MCF 10A (cell line): ENCODE results near the gene DEPP1. TPM values are rescaled to one million over a fixed set of nuclear protein-coding genes. Genes with fewer than 3 reads are reported as not detected.

Experiments
- BruUV-seq: library from RNA; stranded (reverse); fragments of 400-500 nt; replicated peaks from 2 replicates; lab custom pipeline; 2021; lab: Mats Ljungman, UMichigan
- CTCF ChIA-PET: fragments of 300-600 bp; sonication (Branson Sonifier 250); formaldehyde crosslinking; extraction: SDS; loops from one replicate; lab custom pipeline; 2021; ENCODE audit warnings: antibody characterized with exemption, inconsistent platforms; lab: Yijun Ruan, JAX
- POLR2A ChIA-PET: fragments of 300-600, 350-650 bp; sonication (Branson Sonifier 250); formaldehyde crosslinking; extraction: SDS; loops from one replicate; lab custom pipeline; 2020; ENCODE audit warnings: antibody characterized with exemption, inconsistent platforms; lab: Yijun Ruan, JAX
- DNase-seq: peaks from one replicate; pipeline ENCODE4 v3.0.0-alpha.2; 2018; ENCODE audit not compliant: unreplicated experiment
- H3K27ac Mint-ChIP-seq: one replicate; pipeline ENCODE4 v1.8.0; 2022; ENCODE audit warnings: mild to moderate bottlenecking, low read depth, mixed read lengths; ENCODE audit not compliant: unreplicated experiment
- H3K27me3 Mint-ChIP-seq: one replicate; pipeline ENCODE4 v1.8.0; 2022; ENCODE audit warnings: mixed read lengths; ENCODE audit not compliant: insufficient read depth, unreplicated experiment
- H3K36me3 Mint-ChIP-seq: one replicate; pipeline ENCODE4 v1.8.0; 2022; ENCODE audit warnings: mild to moderate bottlenecking, moderate library complexity, mixed read lengths; ENCODE audit not compliant: insufficient read depth, unreplicated experiment
- H3K4me1 Mint-ChIP-seq: one replicate; pipeline ENCODE4 v1.8.0; 2022; ENCODE audit warnings: mixed read lengths; ENCODE audit not compliant: insufficient read depth, unreplicated experiment
- H3K4me3 Mint-ChIP-seq: one replicate; pipeline ENCODE4 v1.8.0; 2022; ENCODE audit warnings: mild to moderate bottlenecking, moderate library complexity, mixed read lengths; ENCODE audit not compliant: unreplicated experiment
- H3K9me3 Mint-ChIP-seq: one replicate; pipeline ENCODE4 v1.8.0; 2022; ENCODE audit warnings: mixed read lengths; ENCODE audit not compliant: unreplicated experiment
- intact Hi-C: fragments of 100-400 bp; cut with micrococcal nuclease; formaldehyde crosslinking; loops from 2 replicates; pipeline ENCODE4 v1.14.1; 2022
- total RNA-seq: library from RNA; stranded (reverse); gene quantifications from 2 replicates; pipeline ENCODE4 v1.2.3, GENCODE V29; 2022
- TF ChIP-seq, protein P1 (sequence below): fragments of 200-600 bp; IDR thresholded peaks from one replicate; pipeline ENCODE4 v1.8.0; 2022; ENCODE audit warnings: antibody characterized with exemption, mild to moderate bottlenecking; ENCODE audit not compliant: unreplicated experiment

The DEPP1 gene
- total RNA-seq, 1 experiment from 2014 or later, result 0.84 TPM

- no TSS peak for BruUV-seq
- DNase-seq, result no peak
- H3K27ac Mint-ChIP-seq, result no peak overlapping the region
- no peak overlapping the region for H3K4me3 Mint-ChIP-seq
- H3K36me3 Mint-ChIP-seq, result peaks cover 17% of the 10 kb centered on the region
- no peaks in the 10 kb centered on the region for H3K27me3 Mint-ChIP-seq
- intact Hi-C loops, result no loop called here
- ChIA-PET POLR2A (no interaction called here), CTCF (interaction anchor here (1.0 to 4.1 kb wide), 2 partner anchors 12 to 38 kb away, joined by 4 to 16 read pairs; no protein-coding TSS in a partner anchor)
- peaks cover 8% of the 10 kb centered on the region for H3K4me1 Mint-ChIP-seq
- TF ChIP-seq, protein P1, sequence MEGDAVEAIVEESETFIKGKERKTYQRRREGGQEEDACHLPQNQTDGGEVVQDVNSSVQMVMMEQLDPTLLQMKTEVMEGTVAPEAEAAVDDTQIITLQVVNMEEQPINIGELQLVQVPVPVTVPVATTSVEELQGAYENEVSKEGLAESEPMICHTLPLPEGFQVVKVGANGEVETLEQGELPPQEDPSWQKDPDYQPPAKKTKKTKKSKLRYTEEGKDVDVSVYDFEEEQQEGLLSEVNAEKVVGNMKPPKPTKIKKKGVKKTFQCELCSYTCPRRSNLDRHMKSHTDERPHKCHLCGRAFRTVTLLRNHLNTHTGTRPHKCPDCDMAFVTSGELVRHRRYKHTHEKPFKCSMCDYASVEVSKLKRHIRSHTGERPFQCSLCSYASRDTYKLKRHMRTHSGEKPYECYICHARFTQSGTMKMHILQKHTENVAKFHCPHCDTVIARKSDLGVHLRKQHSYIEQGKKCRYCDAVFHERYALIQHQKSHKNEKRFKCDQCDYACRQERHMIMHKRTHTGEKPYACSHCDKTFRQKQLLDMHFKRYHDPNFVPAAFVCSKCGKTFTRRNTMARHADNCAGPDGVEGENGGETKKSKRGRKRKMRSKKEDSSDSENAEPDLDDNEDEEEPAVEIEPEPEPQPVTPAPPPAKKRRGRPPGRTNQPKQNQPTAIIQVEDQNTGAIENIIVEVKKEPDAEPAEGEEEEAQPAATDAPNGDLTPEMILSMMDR, result no peak
- H3K9me3 Mint-ChIP-seq, result no peaks in the 10 kb centered on the region
Observed at GRCh38 chr10:44969854-44970253, 8.8 kb downstream of the DEPP1 start.

DNA sequence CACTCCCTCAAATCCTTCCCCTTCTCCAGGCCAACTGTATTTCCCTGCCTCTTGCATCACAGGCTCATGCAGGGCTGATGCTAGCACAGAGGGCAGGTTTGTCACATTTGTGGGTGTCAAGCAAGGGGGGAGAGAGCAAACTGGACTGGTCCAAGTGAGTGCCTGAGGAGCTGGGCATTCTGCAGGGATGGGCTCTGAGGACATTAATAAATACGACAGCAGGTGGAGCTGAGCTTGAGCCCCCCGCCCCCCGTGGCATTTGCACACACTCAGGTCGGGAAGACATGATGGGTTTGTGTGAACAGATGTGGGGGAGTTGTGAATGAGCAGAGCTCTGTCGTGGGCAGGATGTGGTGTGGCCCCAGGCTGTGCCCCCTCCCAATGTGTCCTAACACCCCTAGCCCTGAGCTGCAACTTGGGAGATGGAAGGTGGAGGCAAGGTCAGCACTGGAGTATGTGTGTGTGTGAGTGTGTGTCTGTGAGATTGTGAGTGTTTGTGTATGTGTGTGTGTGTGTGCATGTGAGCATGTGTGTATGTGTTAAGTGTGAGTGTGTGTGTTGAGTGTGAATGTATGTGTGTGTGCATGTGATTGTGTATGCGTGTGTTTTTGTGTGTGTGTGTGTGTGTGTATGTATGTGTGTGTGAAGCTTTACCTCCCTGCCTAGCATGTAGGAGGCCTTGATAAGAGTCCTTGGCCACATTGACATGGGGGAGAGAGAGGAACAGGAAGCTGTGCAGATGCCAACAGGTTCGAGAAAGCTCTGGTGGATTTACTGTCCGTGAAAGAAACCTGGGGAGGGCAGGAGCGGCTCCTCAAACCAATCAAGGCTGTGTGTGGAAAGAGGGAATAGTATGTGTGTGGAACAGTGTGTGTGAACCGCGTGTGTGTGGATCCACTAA lies 9.9 kb downstream of the DEPP1 start:
- no peak for DNase-seq
- peaks cover 18% of the 10 kb centered on the region for H3K4me1 Mint-ChIP-seq
- H3K4me3 Mint-ChIP-seq, result no peak overlapping the region
- ChIA-PET CTCF (interaction anchor here (1.0 to 4.1 kb wide), 3 partner anchors 11 to 36 kb away, joined by 4 to 16 read pairs (median 9); no protein-coding TSS in a partner anchor), POLR2A (no interaction called here)
- no peak overlapping the region for H3K27ac Mint-ChIP-seq
- intact Hi-C loops, result no loop called here
- H3K27me3 Mint-ChIP-seq, result no peaks in the 10 kb centered on the region
- TF ChIP-seq, protein P1, result no peak
- BruUV-seq, result no TSS peak
- H3K9me3 Mint-ChIP-seq, result no peaks in the 10 kb centered on the region
- H3K36me3 Mint-ChIP-seq, result peaks cover 12% of the 10 kb centered on the region

GRCh38 chr10:44968091-44968490 lies 10.5 kb downstream of the DEPP1 start:
- H3K4me1 Mint-ChIP-seq, result peaks cover 18% of the 10 kb centered on the region
- peaks cover 6% of the 10 kb centered on the region for H3K36me3 Mint-ChIP-seq
- TF ChIP-seq, protein P1, result no peak
- no TSS peak for BruUV-seq
- H3K27me3 Mint-ChIP-seq, result no peaks in the 10 kb centered on the region
- DNase-seq, result peak; percentile 12
- H3K9me3 Mint-ChIP-seq, result no peaks in the 10 kb centered on the region
- CTCF ChIA-PET, result interaction anchor here (0.6 to 4.1 kb wide), 5 partner anchors 8 to 920 kb away, joined by 4 to 16 read pairs (median 9); no protein-coding TSS in a partner anchor
- H3K27ac Mint-ChIP-seq, result no peak overlapping the region
- intact Hi-C loops, result no loop called here
- POLR2A ChIA-PET, result interaction anchor here (1.3 kb wide), 1 partner anchor 10 kb away, joined by 6 read pairs; the partner anchor contains the start of gene DEPP1
- no peak overlapping the region for H3K4me3 Mint-ChIP-seq

- no TSS peak for BruUV-seq
- Mint-ChIP-seq H3K9me3 (no peaks in the 10 kb centered on the region), H3K27me3 (no peaks in the 10 kb centered on the region), H3K4me1 (peaks cover 18% of the 10 kb centered on the region), H3K36me3 (peaks cover 1% of the 10 kb centered on the region), H3K4me3 (no peak overlapping the region), H3K27ac (no peak overlapping the region)
- no peak for DNase-seq
- intact Hi-C loops, result no loop called here
- ChIA-PET CTCF (interaction anchor here (0.6 to 4.1 kb wide), 7 partner anchors 8 to 921 kb away, joined by 3 to 16 read pairs (median 9); no protein-coding TSS in a partner anchor), POLR2A (interaction anchor here (1.3 kb wide), 1 partner anchor 11 kb away, joined by 6 read pairs; the partner anchor contains the start of gene DEPP1)
- TF ChIP-seq, protein P1, result no peak
Observed at GRCh38 chr10:44967616-44968015, 11.0 kb downstream of the DEPP1 start.
